Frontal cortex (tissue), 4 donors: Measurements from ENCODE around the gene IFI30. TPM values are rescaled to one million over a fixed set of nuclear protein-coding genes. Genes with fewer than 3 reads are reported as not detected.
A peak's percentile ranks its signal among the peaks of the same experiment; 100 is the strongest.
"Not testable (repeated sequence)": the region's sequence is repeated elsewhere in the genome, so short reads cannot be mapped to it uniquely, and the experiment has no call there.

Experiments
- DNase-seq, 2 donors: peaks; one replicate each; pipeline ENCODE4 v3.0.0; 2012; ENCODE audit warnings: low spot score in 2 of 2
- FAIRE-seq: peaks from 2 replicates; lab custom pipeline; 2012; peaks lifted over from hg19 to GRCh38; lab: Jason Lieb, UNC
- total RNA-seq: library from RNA; depleted of rRNA; stranded (reverse); fragments of >200 nt; gene quantifications from one replicate; pipeline ENCODE4 v1.2.3, GENCODE V29; 2014
- donor health status: control.
- donor health status: control.
- donor health status: control.

Gene IFI30
- total RNA-seq, 1 donor from 2014 or later, result 0.41 TPM

- DNase-seq, result no peak
- no peak for FAIRE-seq
These were observed 22.6 kb upstream of the IFI30 start for GRCh38 chr19:18150776-18151624.

GRCh38 chr19:18152442-18152816 lies 21.2 kb upstream of the IFI30 start:
- DNase-seq, result peak; percentile 94 to 97
- no peak for FAIRE-seq

- DNase-seq (peak; percentile 98 to 100), FAIRE-seq (no peak)
These were observed 20.6 kb upstream of the IFI30 start, which contains the start of gene PIK3R2 for GRCh38 chr19:18152817-18153555. Gene PIK3R2 (plus strand): TSS chr19:18153163. CDS start chr19:18155880, 2,717 bp downstream.

GRCh38 chr19:18153556-18154134 lies 20.0 kb upstream of the IFI30 start:
- no peak for DNase-seq

GRCh38 chr19:18155095-18156087 lies 18.2 kb upstream of the IFI30 start:
- no peak for DNase-seq
- no peak for FAIRE-seq

More at GRCh38 chr19:18153556-18154134, 20.0 kb upstream of the IFI30 start:
- FAIRE-seq, result no peak

- no peak for DNase-seq
- no peak for FAIRE-seq
These were observed 17.3 kb upstream of the IFI30 start for GRCh38 chr19:18156268-18156667.

GRCh38 chr19:18156841-18157464 lies 16.7 kb upstream of the IFI30 start:
- FAIRE-seq, result no peak
- peak; percentile 77 to 85 for DNase-seq

- DNase-seq (peak; percentile 75 to 86), FAIRE-seq (no peak)
These were observed 16.0 kb upstream of the IFI30 start for GRCh38 chr19:18157465-18158063.

- DNase-seq (no peak), FAIRE-seq (no peak)
These were observed 15.1 kb upstream of the IFI30 start for GRCh38 chr19:18158467-18158866.

- not testable (repeated sequence) for DNase-seq, FAIRE-seq
These were observed 14.5 kb upstream of the IFI30 start for GRCh38 chr19:18159059-18159616.

- no peak for FAIRE-seq
- DNase-seq, result no peak
These were observed 13.8 kb upstream of the IFI30 start for GRCh38 chr19:18159810-18160209.

GRCh38 chr19:18160493-18160970 lies 13.1 kb upstream of the IFI30 start:
- FAIRE-seq (no peak), DNase-seq (no peak)

GRCh38 chr19:18160971-18161635 lies 12.5 kb upstream of the IFI30 start:
- FAIRE-seq, result no peak
- DNase-seq, result peak; percentile 94 to 96

- FAIRE-seq (no peak), DNase-seq (no peak)
These were observed 12.0 kb upstream of the IFI30 start for GRCh38 chr19:18161636-18162002.

GRCh38 chr19:18164072-18164471 lies 9.5 kb upstream of the IFI30 start:
- DNase-seq, result peak in 1 of 2 donors; percentile 14
- FAIRE-seq, result no peak

- DNase-seq (peak in 1 of 2 donors; percentile 22), FAIRE-seq (no peak)
These were observed 7.6 kb upstream of the IFI30 start for GRCh38 chr19:18165794-18166544.

GRCh38 chr19:18167011-18167410 lies 6.6 kb upstream of the IFI30 start:
- DNase-seq (peak in 1 of 2 donors; percentile 13), FAIRE-seq (no peak)
